Right atrium auricular region (tissue), 2 donors: Measurements from ENCODE around the gene CSE1L. TPM values are rescaled to one million over a fixed set of nuclear protein-coding genes. Genes with fewer than 3 reads are reported as not detected.

Experiments used
- DNase-seq: peaks from one replicate; pipeline ENCODE4 v3.0.0-alpha.2; 2019; ENCODE audit warnings: low spot score
- H3K27ac ChIP-seq, 2 donors: fragments of 200-600 bp; sonication (generic); 1 replicate in 1 of 2; 2 replicates in 1 of 2; pipeline ENCODE4 v1.5.1; 2016 to 2019
- H3K27me3 ChIP-seq, 2 donors: fragments of 200-600 bp; sonication (generic); one replicate each; pipeline versions ENCODE4 v1.5.1 to v1.6.0; 2017 to 2019
- H3K36me3 ChIP-seq: fragments of 200-600 bp; sonication (generic); one replicate; pipeline ENCODE4 v1.5.1; 2016
- H3K4me1 ChIP-seq, 2 donors: fragments of 200-600 bp; sonication (generic); one replicate each; pipeline versions ENCODE4 v1.5.1 to v1.6.0; 2017 to 2019
- H3K4me3 ChIP-seq, 2 donors: fragments of 200-600 bp; sonication (generic); 1 replicate in 1 of 2; 2 replicates in 1 of 2; pipeline ENCODE4 v1.5.1; 2017 to 2019; ENCODE audit warnings: mild to moderate bottlenecking in 1 of 2, moderate library complexity in 1 of 2
- H3K9me3 ChIP-seq, 2 donors: fragments of 200-600 bp; sonication (generic); one replicate each; pipeline ENCODE4 v1.5.1; 2019
- total RNA-seq, 2 donors: library from RNA; depleted of rRNA; stranded (reverse); fragments of >200 nt; gene quantifications; one replicate each; pipeline ENCODE4 v1.1.0, GENCODE V29; 2016
- TF ChIP-seq, protein P1 (sequence below), 2 donors: fragments of 200-600 bp; sonication (generic); IDR thresholded peaks; one replicate each; pipeline ENCODE4 v1.5.1; 2019; ENCODE audit warnings: antibody characterized with exemption in 2 of 2

CSE1L gene
- total RNA-seq, 2 donors from 2014 or later = 27.0 to 32.0 TPM

DNA sequence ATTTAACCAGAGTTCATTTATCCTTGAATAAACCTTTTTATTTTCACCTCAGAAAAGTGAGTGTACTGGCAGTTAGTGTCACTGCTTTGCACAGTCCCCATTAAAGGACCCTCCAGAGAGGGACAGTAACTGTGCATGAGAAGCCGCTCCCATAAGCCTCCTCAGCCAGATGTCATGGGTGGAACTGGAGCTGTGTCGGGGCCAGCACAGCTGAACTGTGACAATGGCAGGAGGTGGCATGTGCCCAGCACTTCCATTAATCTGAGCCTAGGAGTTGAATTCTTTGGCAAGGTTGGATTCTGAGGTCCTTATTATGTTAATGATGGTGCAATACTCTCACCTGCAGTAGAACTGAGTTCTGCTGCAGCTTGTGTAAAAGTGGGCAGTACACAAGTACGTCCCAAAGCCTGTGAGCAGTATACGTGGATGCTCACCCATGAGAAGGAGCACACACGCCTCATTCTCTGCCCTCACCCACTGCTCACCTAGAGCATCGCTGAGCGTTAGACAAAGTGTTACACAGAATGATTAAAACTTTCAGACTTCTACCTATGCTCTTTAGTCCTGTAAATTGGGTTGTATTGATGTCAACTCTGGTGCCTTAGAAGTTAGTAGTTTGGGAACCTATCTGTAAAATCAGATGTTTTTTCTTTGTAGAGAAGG lies 11.9 kb upstream of the CSE1L start:
- no peaks in the 10 kb centered on the region for H3K4me1 ChIP-seq

DNA sequence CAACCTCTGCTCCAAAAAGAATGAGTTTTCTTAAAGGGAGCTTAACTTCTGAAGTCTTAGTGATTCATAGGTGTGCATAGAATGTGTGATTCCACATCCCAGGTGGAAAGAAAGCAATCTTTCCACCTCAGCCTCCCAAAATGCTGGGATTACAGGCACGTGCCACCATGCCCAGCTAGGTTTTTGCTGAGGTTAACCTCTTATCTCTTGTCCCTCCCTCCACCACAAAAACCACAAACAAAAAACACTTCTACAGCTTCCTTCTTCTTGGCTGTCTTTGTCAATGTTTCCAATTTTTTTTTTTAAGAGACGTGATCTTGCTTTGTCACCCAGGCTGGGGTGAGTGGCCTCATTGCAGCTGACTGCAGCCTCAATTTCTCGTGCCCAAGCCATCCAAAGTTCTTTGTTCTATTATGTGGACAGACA lies 8.1 kb upstream of the CSE1L start:
- TF ChIP-seq, protein P1, sequence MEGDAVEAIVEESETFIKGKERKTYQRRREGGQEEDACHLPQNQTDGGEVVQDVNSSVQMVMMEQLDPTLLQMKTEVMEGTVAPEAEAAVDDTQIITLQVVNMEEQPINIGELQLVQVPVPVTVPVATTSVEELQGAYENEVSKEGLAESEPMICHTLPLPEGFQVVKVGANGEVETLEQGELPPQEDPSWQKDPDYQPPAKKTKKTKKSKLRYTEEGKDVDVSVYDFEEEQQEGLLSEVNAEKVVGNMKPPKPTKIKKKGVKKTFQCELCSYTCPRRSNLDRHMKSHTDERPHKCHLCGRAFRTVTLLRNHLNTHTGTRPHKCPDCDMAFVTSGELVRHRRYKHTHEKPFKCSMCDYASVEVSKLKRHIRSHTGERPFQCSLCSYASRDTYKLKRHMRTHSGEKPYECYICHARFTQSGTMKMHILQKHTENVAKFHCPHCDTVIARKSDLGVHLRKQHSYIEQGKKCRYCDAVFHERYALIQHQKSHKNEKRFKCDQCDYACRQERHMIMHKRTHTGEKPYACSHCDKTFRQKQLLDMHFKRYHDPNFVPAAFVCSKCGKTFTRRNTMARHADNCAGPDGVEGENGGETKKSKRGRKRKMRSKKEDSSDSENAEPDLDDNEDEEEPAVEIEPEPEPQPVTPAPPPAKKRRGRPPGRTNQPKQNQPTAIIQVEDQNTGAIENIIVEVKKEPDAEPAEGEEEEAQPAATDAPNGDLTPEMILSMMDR (IDR thresholded peaks at IDR 0.05) = no peak
- H3K27ac ChIP-seq = no peak overlapping the region

More for the DNA sequence above, 11.9 kb upstream of the CSE1L start:
- H3K27ac ChIP-seq = no peak overlapping the region
- TF ChIP-seq, protein P1 (IDR thresholded peaks at IDR 0.05) = no peak
- H3K9me3 ChIP-seq = no peaks in the 10 kb centered on the region
- H3K36me3 ChIP-seq = peaks cover 36% of the 10 kb centered on the region
- H3K4me3 ChIP-seq = no peak overlapping the region
- no peak for DNase-seq
- no peaks in the 10 kb centered on the region for H3K27me3 ChIP-seq

DNA sequence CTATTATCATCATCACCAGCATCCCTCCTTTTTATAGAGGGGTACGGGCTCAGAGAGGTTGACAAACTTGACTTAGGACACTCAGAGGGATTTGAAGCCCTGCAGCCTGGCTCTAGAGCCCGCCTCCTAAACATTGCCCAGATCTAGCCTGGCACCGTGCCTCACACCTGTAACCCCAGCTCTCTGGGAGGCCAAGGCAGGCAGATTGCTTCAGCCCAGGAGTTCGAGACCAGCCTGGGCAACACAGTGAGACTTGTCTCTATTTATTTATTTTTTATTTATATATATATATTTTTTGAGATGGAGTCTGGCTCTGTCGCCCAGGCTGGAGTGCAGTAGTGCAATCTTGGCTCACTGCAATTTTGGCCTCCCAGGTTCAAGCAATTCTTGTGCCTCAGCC lies 6.3 kb upstream of the CSE1L start:
- Histone ChIP-seq H3K4me1 (no peaks in the 10 kb centered on the region), H3K4me3 (no peak overlapping the region), H3K36me3 (no peaks in the 10 kb centered on the region), H3K27ac (no peak overlapping the region), H3K27me3 (no peaks in the 10 kb centered on the region), H3K9me3 (no peaks in the 10 kb centered on the region)
- peak; percentile 54 for DNase-seq
- TF ChIP-seq, protein P1 (IDR thresholded peaks at IDR 0.05) = no peak

More for the DNA sequence above, 8.1 kb upstream of the CSE1L start:
- Histone ChIP-seq H3K27me3 (no peaks in the 10 kb centered on the region), H3K4me3 (no peak overlapping the region), H3K36me3 (peaks cover 16% of the 10 kb centered on the region), H3K4me1 (no peaks in the 10 kb centered on the region), H3K9me3 (no peaks in the 10 kb centered on the region)
- peak; percentile 21 for DNase-seq

DNA sequence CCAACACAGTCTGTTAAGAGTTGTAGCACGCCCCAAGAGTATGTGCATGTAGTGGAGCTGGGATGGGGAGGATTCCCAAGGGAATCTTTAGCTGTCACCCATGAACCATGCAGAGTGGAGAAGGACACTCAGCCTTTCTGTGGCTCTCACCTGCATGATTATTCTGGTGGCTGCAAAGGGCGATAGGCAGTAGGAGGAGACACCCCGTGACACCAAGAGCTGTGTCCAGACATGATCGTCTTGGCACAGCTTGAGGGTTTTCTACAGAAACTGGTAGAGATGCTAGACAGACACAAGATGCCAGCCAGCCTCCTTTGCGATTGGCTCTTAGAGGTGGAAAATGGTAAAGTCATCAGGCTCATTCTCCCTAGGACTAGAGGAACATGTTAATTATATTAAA lies 3.1 kb upstream of the CSE1L start:
- H3K4me1 ChIP-seq = peaks cover 0 to 17% of the 10 kb centered on the region in 2 donors
- H3K4me3 ChIP-seq = no peak overlapping the region
- H3K27me3 ChIP-seq = no peaks in the 10 kb centered on the region
- no peaks in the 10 kb centered on the region for H3K36me3 ChIP-seq
- no peaks in the 10 kb centered on the region for H3K9me3 ChIP-seq
- TF ChIP-seq, protein P1 (IDR thresholded peaks at IDR 0.05) = no peak
- no peak overlapping the region for H3K27ac ChIP-seq
- DNase-seq = peak; percentile 30

DNA sequence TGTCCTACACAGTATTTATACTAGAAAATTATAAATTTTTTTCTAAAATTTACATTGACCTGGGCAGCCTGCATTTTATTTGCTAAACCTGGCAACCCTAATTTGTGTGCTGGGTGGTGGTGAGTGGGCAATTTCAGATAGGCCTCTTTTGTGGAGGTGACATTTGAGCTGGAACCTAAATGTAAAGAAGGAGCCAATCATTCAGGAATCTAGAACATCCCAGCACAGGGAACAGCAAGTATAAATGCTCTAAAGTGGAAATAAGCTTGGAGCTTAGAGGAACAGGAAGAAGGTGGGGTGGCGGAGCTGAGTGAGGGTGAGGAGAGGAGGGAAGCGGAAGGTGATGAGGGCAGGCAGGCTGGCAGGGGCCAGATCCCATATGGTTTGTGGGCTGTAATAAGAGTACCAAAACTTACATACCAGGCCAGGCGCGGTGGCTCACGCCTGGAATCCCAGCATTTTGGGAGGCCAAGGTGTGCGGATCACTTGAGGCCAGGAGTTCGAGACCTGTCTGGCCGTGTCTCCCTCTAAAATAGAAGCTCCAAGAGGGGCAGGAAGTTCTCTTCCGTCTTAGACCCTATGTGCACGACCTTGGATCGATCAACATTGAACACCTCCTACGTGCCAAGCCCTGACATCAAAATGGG lies 549 bp upstream of the CSE1L start:
- TF ChIP-seq, protein P1 (IDR thresholded peaks at IDR 0.05) = no peak
- no peaks in the 10 kb centered on the region for H3K27me3 ChIP-seq

More for the DNA sequence above, 549 bp upstream of the CSE1L start:
- no peaks in the 10 kb centered on the region for H3K9me3 ChIP-seq
- peak overlapping the region; percentile 90 to 94 for H3K4me3 ChIP-seq
- DNase-seq = peak; percentile 64
- peaks cover 0 to 20% of the 10 kb centered on the region in 2 donors for H3K4me1 ChIP-seq
- H3K27ac ChIP-seq = peak overlapping the region; percentile 96
- H3K36me3 ChIP-seq = no peaks in the 10 kb centered on the region
